Glutamatergic neuron (in vitro differentiated cells): ENCODE results near the gene EXT2. TPM values are rescaled to one million over a fixed set of nuclear protein-coding genes. Genes with fewer than 3 reads are reported as not detected.

Experiments
- DNase-seq: peaks from one replicate; pipeline ENCODE4 v3.0.0; 2022
- H3K27ac Mint-ChIP-seq: one replicate; pipeline ENCODE4 v1.8.0; 2020; ENCODE audit warnings: mild to moderate bottlenecking, mixed read lengths, inconsistent platforms; ENCODE audit not compliant: unreplicated experiment
- H3K27me3 Mint-ChIP-seq: one replicate; pipeline ENCODE4 v1.8.0; 2020; ENCODE audit warnings: mild to moderate bottlenecking, moderate library complexity, mixed read lengths, inconsistent platforms; ENCODE audit not compliant: unreplicated experiment
- H3K36me3 Mint-ChIP-seq: one replicate; pipeline ENCODE4 v1.8.0; 2020; ENCODE audit warnings: mild to moderate bottlenecking, mixed read lengths, inconsistent platforms; ENCODE audit not compliant: unreplicated experiment
- H3K4me1 Mint-ChIP-seq: one replicate; pipeline ENCODE4 v1.8.0; 2020; ENCODE audit warnings: mild to moderate bottlenecking, low read depth, mixed read lengths, inconsistent platforms; ENCODE audit not compliant: unreplicated experiment
- H3K4me3 Mint-ChIP-seq: one replicate; pipeline ENCODE4 v1.8.0; 2020; ENCODE audit warnings: mild to moderate bottlenecking, mixed read lengths, inconsistent platforms; ENCODE audit not compliant: unreplicated experiment
- H3K9me3 Mint-ChIP-seq: one replicate; pipeline ENCODE4 v1.8.0; 2020; ENCODE audit warnings: mild to moderate bottlenecking, moderate library complexity, mixed read lengths, inconsistent platforms; ENCODE audit not compliant: unreplicated experiment
- total RNA-seq: library from RNA; stranded (reverse); fragmentation: NEBNext Ultra II Directional; extraction: Animal tissue kit (Norgen Biotek cat#: 25700); gene quantifications from one replicate; pipeline ENCODE4 v1.2.1, GENCODE V29; 2021; ENCODE audit not compliant: unreplicated experiment
- TF ChIP-seq, protein P1 (sequence below): fragments of 200-600 bp; sonication (generic); IDR thresholded peaks from one replicate; pipeline ENCODE4 v1.5.0; 2021; ENCODE audit not compliant: partially characterized antibody, unreplicated experiment

The EXT2 gene
- total RNA-seq, 1 donor from 2014 or later = 46.3 TPM

DNA sequence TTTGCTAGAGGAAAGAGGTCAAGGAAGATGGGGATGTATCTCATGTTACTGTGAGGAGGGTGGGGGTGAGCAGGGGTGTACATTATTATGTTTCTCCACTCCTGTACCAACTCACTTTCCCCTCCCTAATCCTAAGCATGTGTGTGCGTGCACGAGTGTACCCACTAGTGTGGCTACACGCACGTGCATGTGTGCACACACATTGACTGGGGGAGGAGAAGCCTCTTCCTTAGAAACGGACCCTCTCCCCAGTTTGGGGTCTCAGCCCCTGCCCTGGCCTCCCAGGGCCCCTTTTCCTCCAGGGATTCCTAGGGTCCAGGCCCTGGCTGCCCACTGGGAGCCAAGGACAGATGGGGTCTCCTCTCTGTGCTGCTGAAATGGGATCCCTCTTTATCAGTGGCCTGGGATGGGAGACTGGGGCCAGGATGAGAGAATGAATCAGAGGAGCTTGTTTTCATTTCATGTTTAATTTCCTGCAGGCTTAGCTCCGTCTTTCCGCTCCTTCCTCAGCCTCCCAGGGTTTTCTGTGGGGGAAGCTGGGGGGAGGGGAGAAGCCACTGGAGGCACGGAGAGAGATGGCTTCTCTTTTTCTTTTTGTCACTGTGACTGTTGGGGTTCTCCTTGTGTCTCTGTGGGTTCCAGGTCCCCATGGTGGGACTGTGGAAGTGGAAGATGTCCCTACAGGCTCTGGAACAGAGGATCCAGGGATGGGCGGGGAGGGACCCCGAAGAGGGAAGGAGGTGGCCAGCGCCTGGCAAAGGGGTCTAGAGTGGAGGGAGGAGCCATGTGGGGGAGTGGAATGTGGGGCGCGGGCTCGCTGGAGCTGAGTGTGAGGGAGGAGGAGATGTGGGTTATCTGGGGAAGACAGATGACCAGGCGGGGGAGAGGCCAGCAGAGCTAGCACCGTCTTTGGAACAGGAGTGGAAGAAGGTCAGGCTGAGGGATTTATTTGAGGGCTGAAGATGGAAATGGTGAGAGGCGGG lies 174.2 kb downstream of the EXT2 start:
- TF ChIP-seq, protein P1, sequence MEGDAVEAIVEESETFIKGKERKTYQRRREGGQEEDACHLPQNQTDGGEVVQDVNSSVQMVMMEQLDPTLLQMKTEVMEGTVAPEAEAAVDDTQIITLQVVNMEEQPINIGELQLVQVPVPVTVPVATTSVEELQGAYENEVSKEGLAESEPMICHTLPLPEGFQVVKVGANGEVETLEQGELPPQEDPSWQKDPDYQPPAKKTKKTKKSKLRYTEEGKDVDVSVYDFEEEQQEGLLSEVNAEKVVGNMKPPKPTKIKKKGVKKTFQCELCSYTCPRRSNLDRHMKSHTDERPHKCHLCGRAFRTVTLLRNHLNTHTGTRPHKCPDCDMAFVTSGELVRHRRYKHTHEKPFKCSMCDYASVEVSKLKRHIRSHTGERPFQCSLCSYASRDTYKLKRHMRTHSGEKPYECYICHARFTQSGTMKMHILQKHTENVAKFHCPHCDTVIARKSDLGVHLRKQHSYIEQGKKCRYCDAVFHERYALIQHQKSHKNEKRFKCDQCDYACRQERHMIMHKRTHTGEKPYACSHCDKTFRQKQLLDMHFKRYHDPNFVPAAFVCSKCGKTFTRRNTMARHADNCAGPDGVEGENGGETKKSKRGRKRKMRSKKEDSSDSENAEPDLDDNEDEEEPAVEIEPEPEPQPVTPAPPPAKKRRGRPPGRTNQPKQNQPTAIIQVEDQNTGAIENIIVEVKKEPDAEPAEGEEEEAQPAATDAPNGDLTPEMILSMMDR = no peak
- H3K36me3 Mint-ChIP-seq = peaks cover 4% of the 10 kb centered on the region
- H3K27ac Mint-ChIP-seq = no peak overlapping the region

DNA sequence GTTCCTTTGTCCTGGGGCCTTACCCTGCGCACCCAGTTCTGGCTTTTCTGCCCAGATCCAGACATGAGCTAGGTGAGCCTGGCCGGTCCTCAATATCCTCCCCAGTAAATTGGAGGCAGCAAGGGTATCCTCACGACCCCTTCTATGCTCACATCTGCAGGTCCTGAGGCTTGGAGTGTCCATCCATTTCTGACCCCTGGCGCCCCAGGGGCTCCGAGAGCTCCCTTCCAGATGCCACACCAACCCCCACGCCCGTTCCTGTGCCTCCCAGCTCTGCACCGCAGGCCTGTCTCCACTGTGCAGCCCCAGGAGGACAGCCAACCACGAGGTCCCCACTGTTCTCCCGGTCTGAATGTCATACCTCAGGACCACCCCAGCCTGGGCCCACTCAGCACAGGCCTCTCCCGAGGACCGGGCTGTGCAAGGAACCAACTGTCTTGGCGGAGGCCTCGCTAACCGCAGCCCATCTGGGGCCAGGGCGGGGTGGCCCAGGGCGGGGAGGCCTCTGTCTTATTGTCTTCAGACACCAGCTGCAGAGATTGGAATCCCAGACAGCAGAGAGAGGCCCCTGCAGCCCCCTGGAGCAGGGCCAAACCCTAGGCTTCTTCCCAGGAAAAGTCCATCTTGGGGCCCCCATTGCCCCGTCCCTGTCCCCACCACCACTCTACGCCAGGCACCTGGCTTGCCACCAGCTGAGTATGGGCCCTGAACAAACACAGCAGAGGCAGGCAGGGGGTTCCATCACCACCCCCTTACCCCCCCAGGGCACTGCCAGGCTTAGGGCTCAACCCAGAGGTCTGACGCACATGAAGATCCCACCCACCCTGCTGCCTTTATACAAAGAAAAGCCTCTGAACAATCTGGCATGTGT lies 175.2 kb downstream of the EXT2 start:
- DNase-seq = no peak
- peaks cover 4% of the 10 kb centered on the region for H3K36me3 Mint-ChIP-seq
- H3K9me3 Mint-ChIP-seq = peaks cover 4% of the 10 kb centered on the region
- peaks cover 5% of the 10 kb centered on the region for H3K4me1 Mint-ChIP-seq
- H3K27me3 Mint-ChIP-seq = peaks cover 7% of the 10 kb centered on the region
- H3K4me3 Mint-ChIP-seq = no peak overlapping the region
- H3K27ac Mint-ChIP-seq = no peak overlapping the region
- TF ChIP-seq, protein P1 = no peak

More for the DNA sequence above, 174.2 kb downstream of the EXT2 start:
- DNase-seq = no peak
- Mint-ChIP-seq H3K4me1 (peaks cover 5% of the 10 kb centered on the region), H3K9me3 (peaks cover 4% of the 10 kb centered on the region), H3K27me3 (peaks cover 7% of the 10 kb centered on the region), H3K4me3 (no peak overlapping the region)

DNA sequence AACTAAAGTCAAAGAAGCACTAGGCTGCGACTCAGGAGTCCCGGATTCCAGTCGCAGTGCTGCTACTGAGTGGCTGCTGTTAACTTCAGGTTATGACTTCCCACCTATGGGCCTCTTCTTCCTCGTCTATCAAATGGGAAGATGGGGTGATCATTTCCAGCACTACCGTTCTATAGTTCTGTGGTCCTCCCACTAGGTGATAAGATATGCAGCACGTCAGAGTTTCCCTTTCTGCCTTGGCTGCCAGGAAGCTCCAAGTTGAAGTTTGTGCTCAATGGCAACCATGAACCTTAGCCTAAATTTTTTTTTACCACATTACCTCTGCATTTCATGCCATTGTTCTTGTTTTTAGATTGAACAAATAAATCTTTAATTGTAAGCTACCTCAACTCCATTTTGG lies 175.8 kb downstream of the EXT2 start:
- H3K27me3 Mint-ChIP-seq = peaks cover 3% of the 10 kb centered on the region
- H3K4me1 Mint-ChIP-seq = peaks cover 5% of the 10 kb centered on the region

DNA sequence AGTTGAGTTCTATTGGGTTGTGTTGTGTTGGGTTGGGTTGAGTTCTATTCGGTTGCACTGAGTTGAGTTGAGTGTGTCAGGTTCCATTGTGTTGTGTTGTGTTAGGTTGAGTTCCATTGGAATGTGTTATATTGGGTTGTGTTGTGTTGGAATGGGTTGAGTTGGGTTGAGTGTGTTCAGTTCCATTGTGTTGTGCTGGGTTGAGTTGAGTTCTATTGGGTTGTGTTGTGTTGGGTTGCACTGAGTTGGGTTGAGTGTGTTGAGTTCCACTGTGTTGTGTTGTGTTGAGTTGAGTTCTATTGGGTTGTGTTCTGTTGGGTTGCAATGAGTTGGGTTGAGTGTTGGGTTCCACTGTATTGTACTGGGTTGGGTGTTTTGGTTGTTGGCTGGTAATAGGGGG lies 178.9 kb downstream of the EXT2 start:
- Mint-ChIP-seq H3K4me3 (no peak overlapping the region), H3K27me3 (no peaks in the 10 kb centered on the region), H3K27ac (no peak overlapping the region), H3K9me3 (peaks cover 4% of the 10 kb centered on the region), H3K36me3 (no peaks in the 10 kb centered on the region), H3K4me1 (peaks cover 5% of the 10 kb centered on the region)
- DNase-seq = no peak
- TF ChIP-seq, protein P1 = no peak

More for the DNA sequence above, 175.8 kb downstream of the EXT2 start:
- TF ChIP-seq, protein P1 = no peak
- Mint-ChIP-seq H3K36me3 (peaks cover 4% of the 10 kb centered on the region), H3K4me3 (no peak overlapping the region), H3K9me3 (peaks cover 4% of the 10 kb centered on the region), H3K27ac (no peak overlapping the region)
- no peak for DNase-seq
